Kasumi-1 (cell line): ENCODE results near the gene UBE2Q1.
"Not testable (repeated sequence)": the region's sequence is repeated elsewhere in the genome, so short reads cannot be mapped to it uniquely, and the experiment has no call there.

ENCODE experiments used
- DNase-seq, 2 experiments: peaks; one replicate each; lab custom pipeline; 2025; lab: John Stamatoyannopoulos, UW

The UBE2Q1 gene

DNA sequence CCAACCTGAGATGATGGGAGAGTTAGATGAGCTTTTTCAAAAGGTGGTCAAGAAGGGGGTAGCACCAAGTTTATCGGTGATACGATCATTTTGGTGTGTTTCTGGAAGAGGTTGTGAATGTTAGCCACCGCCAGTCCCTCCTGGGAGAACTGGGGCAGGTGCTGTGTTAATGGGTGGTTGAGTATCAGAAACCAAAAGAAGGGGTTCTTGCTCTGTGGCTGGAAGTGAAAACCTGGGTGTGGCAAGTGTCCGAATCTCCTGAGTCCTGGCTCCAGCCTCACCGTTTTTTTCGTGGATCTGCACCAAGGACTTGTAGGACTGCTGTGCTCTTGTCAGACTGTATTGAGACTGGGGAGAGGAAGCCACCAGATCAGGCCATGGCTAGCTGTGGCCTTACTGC lies 7.8 kb downstream of the UBE2Q1 start:
- no peak for DNase-seq

DNA sequence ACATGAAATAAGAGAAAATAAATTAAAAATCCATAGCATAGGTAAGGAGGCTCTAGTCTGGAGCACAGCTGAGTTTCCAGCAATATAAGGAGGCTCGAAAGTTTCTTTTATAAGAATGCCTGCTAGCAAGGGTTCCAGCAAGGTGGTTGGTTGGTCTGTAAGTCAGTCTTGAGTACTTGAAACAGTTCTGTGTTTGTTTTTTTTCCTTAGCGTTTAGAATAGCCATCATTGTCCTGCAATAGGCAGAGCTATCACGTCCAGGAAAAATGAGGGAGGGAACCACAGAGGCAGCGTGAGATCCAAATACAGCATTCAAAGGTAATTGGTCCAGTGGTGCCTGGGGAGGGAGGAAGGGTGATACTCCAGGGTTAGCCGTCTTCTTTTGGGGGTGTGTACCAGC lies 8.4 kb downstream of the UBE2Q1 start:
- DNase-seq: no peak

DNA sequence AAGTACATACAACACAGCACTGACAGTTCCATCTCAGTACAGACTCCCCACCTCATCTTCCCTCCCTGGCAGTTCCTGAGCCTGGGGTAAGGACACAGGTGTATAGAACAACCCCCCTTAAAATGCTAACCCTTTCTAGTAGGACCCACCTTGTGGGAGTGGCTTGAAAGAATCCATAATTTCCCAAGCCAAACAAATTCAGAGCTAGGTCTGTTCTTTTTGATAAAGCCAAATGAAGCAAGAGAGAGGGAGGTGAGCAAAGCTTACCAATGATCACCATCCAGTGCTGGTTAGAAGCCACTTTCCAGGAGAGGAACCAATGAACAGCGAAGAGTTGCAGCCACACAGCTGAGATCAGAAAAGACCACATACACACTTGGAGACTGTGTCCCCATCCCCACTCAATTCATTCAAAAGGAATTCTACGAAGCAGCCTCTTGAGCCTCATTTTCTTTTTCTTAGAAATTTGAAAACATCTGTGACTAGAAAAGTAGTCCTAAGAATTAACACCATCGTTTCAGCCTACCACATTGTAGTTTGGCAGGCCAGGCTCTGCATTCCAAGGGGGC lies 9.2 kb downstream of the UBE2Q1 start:
- no peak for DNase-seq

DNA sequence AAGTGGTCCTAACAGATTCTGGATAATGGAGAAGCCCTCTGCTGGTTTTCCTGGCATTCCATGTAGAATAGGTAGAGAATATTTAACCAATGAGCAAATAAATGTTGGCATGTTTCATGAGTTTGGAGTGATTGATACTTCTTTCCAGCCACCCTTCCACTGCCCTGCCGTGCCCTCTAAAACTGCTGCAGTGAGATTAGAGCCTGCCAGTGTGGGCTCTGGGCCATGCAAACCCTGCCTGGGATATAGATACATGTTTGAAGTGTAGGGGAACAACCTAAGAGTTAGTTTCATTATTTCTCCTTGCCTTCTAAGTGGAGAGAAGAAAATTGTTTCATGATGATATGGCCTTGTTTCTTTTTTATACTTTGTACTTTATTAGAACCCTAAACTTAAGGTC lies 10.4 kb downstream of the UBE2Q1 start:
- DNase-seq: no peak

DNA sequence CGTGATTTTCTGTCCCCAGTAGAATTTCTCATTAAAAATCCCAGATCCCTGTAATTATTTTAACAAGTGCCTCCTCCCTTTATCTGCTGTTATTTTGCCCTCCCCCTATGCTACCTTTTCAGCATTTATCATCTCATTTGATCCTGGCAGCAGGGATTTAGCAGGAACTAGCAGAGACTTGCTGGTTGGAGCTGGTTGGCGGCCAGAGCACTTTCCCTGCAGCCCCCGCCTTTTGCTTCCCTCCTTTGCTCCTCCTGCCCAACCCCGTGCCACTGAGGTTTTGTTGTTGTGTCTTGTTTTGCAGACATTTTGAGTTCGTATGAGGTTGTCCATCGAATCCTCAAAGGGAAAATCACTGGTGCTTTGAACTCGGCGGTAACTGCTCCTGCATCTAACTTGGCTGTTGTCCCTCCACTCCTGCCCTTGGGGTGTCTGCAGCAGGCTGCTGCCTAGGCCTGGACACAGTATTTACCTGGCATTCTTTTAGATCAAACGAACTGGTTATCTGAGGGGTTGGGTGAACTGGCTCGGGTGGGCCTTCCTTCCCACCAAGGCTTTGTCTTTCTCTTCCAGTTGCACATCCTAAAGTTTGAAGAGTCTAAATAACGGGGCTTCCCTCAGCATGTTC lies 11.2 kb downstream of the UBE2Q1 start:
- DNase-seq: no peak

DNA sequence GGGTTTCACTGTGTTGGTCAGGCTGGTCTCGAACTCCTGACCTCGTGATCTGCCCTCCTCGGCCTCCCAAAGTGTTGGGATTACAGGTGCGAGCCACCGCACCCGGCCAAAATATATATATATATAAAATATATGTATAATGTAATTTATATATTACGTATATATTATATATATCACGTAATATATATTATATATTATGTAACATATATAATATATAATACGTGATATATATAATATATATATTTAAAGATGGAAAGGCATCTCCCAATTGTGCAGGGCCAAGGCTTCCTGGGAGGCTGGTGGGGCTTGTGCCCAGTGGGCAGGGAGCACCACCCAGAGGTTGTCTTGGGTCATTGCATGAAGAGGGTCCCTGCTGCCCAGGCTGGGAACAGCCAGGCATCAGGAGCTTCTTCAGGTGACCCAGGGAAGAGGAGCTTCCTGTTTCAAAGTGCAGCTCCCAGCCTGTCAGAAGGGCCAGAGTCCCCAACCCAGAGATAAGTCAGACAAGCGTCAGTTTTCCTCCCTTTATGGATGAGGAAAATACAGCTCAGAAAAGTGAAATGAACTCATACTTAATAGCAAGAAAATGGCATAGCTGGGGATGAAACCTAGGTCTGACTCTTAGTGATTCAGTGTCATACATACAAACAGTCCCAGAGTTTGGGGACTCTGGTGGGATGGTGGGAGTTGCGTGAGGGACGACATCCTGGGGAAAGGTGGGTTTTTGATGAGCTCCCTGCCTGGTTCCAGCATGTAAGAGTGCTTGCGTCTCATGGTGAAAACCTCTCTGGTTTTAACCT lies 12.0 kb downstream of the UBE2Q1 start:
- peak; percentile 74 to 81 for DNase-seq

DNA sequence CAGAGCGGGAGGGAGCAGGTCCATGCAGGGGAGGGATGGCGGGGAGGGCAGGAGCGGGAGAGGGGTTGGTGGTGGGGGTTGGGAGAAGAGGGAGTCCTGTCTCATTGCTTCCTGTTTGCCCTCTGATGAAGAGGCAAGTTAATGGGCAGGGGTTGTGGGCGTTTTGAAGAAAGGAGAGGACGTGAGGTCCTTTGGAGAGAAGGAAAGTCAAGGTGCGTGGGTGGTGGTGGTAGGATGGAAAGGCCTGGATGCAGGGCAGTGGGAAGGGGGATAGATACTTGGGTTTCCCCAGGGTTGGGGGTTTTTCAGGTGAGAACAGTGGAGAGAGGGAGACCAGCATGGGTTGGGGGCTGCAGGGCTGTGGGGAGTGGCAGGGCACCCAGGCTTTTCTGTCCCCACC lies 17.2 kb downstream of the UBE2Q1 start:
- no peak for DNase-seq

DNA sequence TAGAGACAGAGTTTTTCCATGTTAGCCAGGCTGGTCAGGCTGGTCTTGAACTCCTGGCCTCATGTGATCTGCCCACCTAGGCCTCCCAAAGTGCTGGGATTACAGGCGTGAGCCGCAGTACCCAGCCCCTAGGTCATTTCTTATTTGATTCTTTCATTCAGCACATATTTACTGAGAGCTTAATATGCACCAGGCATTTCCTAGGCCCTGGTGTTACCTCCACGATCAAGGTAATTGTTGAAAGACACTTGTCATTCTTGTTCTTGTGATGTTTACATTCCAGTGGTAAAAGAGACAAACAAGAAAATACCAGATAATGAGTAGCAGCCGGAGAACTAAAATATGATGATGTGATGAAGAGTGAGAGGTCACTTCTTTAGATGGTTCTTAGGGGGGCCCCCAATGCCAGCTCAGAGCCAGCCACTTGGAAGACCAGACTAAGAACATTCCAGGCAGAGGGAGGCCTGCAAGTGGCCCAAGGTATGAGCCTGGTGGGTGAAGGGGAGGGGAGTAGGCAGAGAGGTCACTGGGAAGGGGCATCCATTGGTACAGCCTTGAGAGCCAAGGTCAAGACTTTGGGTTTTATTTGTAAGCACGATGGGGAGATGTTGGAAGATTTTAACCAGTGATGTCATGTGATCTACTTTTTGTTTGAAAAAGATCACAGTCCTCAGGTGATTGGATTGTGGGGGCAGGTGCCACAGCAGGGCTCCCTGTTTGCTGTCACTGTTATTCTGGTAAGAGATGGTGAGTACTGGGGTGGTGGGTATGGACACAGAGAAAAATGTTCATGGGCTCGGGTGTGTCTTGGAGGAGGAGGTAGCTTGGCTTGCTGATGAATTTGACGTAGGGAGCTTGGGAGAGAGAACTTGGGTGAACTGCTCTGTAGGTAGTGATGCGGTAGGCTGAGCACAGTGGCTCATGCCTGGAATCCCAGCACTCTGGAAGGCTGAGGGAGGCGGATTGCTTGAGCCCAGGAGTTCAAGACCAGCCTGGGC lies 18.7 kb downstream of the UBE2Q1 start:
- DNase-seq: no peak

DNA sequence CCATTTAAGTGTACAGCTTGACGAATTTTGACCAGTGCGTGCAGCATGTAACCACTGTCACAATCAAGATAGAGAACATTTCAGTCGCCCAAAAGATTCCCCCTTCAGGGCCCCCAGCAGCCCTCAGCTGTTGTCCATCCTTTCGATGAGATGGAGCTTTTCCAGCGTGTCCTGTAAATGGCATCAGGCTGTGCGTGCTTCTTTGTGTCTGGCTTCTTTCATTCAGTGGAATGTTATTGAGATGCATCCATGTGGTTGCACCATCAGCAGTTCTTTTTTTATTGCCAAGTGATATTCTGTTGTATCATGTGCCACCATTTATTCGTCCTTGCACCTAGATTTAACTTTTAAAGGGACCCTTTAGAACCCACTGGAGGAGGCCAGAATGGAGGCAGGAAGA lies 21.9 kb downstream of the UBE2Q1 start:
- DNase-seq: no peak

DNA sequence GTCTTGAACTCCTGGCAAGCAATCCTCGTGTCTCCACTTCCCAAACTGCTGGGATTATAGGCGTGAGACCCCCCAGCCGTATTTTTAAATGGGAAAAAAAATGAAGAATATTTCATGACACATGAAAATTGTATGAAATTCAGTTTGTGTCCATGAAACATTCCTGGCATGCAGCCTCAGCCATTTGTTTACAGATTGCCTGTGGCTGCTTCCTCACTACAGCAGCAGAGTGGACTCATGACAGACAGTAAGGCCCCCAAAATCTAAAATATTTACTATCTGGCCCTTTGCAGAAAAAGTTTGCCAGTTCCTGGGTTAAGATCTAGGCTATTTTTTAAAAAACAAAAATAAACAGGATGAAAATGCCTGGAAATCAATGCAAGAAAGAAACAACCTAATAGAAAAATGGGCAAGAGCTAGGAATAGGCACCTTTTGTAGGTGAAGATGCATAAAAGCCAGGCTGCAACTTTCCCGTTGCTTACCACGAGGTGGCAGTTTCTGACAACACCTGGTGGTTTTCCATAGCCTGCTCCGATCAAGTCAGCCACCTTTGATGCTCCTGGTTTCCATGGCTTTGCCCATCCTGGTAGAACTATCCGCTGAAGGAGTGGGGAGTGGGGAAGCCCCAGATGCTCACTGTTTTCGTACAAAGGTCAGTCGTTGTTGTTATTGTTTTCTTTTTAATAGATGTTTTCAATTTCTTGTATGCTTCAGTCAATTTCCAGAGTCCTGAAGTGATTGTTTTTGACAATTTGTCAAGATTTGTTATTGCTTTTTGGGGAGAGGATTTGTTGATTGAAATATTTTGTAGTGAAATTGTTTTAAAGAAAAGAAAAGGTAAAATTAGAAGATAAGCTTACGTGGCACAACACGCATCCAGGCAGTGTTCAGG lies 24.3 kb downstream of the UBE2Q1 start:
- DNase-seq: no peak

DNA sequence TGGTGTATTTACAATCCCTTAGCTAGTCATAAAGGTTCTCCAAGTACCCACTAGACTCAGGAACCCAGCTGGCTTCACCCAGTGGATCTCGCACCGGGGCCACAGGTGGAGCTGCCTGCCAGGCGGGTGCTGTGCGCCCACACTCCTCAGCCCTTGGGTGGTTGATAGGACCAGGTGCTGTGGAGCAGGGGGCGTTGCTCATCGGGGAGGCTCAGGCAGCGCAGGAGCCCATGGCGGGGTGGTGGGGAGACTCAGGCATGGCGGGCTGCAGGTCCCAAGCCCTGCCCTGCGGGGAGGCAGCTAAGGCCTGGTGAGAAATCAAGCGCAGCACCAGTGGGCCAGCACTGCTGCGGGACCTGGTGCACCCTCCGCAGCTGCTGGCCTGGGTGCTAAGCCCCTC lies 26.5 kb downstream of the UBE2Q1 start:
- not testable (repeated sequence) for DNase-seq

DNA sequence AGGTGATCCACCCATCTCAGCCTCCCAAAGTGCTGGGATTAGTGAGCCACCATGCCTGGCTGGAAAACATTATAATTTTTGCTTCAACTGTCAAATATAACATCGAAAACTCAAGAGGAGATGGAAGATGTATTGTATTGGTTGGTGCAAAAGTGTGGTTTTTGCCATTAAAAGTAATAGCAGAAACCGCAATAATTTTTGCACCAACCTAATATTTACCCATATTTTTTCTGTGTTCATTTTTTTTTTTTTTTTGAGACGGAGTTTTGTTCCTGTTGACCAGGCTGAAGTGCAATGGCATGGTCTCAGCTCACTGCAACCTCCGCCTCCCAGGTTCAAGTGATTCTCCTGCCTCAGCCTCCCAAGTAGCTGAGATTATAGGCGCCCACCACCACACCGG lies 29.2 kb downstream of the UBE2Q1 start:
- no peak for DNase-seq

DNA sequence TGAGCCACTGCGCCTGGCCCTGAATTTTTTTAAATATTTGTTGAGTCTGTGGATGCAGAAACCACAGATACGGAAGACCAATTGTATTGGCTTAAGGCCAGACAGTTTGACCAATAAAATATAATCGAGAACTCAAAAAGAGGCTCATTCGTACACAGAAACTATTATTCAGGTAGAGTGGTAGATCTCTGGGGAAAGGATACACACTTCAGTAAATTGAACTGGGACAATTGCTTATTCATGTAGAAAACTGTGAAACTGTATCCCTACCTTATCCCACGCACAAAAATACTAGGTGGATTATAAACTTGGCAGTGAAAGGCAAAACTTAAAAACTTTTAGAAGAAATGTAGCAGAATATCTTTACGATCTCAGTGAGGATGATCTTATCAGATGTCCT lies 31.3 kb downstream of the UBE2Q1 start:
- no peak for DNase-seq

DNA sequence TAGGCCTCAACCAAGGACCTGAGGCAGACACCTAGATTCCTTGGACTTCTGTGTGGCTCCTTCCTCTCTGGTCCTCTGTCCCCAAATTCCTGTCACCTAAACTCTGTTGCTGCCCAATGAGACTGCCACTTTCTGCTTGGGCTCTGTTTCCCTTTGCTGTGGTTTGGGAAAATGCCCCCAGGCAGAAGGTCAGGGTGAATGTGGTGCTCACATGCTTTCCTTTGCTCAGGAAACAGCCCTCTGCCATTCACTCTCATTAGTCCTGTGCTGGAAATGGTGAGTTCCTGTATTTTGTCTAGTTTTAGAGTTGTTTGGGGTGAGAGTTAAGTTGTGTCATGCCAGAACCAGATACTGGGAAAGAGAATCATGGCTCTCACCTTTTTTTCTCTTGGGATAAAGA lies 33.6 kb downstream of the UBE2Q1 start:
- DNase-seq: no peak

DNA sequence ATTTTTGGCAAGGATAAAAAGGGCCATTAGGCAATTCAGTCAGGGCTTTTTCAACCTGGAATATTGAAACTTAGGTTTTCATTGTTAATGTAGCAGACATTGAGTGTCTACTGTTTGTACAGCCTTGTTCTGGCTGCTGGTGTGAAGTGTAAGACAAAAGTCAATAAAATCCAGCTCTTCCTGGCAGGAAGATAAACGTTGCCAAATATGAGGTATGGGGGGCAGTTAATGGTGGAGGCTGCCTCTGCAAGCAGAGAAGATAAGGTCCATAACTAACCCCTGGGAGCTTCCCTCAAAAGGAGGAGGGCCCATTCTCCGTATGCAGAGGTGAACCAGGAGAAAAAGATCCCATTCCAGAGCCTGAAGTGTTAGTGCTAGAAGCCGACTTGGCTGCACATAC lies 36.8 kb downstream of the UBE2Q1 start:
- no peak for DNase-seq

DNA sequence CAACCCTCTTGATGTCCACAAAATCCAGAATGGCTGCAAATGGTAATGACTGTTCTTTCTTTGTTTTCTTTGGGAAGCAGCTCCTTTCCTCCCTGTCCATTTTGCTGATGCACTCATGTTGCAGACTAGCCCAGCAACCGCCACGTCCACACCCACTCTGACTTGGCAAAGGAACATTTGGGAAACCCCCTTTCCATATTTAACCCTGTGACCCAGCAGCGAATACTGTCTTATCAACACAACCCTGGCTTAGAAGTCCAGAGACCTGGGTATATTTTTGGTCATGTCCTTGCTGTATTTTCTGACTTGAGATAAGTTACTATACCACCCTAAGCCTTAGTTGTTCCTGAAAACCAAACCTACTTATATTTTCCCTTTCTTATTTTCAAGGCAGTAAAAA lies 38.1 kb downstream of the UBE2Q1 start:
- no peak for DNase-seq

DNA sequence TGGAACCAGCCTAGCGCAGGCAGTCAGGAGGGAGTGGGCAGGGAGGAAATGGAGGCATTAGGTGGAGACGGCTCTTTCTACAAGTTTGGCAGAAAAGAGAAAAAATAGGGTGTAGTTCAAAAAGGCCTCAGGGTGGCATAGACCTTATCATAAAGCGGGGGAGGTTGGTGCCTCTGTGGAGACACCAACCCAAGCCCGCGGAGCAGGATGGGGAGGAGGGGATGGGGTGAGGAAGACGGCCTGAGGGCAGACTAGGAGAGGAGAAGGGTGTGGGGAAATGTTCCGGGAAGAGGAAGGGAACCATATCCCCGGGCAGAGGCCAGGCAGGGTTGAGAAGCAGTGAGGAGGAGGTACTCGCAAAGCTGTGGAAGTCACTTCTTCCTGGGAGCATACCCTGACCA lies 38.9 kb downstream of the UBE2Q1 start:
- DNase-seq: no peak

DNA sequence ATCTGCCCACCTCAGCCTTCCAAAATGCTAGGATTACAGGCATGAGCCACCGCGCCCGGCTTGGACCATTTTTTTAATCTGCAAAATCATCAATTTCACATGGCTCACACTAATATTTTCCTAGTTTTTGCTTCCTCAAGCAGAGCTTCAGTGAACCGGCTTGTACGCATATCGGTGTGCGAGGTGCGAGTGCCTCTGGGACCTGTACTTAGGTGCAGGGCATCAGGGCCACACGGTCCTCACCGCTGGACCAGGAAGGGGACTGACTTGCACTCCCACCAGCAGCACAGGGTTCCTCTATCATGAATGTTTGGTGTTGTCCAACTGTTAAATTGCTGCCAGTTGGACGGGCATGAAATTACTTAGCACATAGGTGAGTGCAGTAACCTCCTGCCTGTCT lies 40.8 kb downstream of the UBE2Q1 start:
- DNase-seq: no peak

DNA sequence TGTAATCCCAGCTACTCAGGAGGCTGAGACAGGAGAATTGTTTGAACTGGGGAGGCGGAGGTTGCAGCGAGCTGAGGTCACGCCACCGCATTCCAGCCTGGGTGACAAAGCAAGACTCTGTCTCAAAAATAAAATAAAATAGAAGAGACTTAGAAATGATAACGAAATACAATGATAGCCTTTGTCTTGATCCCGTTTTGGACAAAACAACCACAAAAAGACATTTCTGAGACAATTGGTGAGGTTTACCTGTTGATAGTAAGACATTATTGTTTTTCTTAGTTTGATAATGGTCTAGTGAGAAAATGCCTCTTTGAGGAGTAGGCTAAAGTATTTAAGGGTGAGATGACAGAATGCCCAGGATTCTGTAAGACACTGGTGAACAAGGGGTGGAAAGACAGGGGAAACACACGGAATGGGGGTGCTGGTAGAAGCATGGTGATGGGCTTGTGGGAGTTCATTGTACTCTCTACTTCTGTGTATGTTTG lies 44.4 kb downstream of the UBE2Q1 start:
- DNase-seq: no peak

DNA sequence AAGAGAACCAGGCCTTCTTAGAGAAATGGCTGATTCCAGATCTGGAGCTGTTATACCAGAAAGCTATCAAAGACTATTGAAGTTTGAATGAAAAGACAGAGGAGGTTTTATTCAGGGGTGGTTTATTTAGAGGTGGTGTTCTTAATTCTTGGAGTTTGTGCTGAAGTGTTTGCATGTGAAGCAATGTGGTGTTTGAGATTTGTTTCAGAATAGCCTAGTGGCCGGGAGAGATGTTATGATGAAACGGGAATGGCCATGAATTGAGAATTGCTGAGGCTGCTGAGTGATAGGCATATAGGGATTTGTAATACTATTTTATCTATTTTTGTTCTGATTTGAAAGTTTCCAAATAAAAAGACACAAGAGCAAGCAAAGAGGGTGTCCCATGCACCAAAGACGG lies 45.7 kb downstream of the UBE2Q1 start:
- DNase-seq: no peak

DNA sequence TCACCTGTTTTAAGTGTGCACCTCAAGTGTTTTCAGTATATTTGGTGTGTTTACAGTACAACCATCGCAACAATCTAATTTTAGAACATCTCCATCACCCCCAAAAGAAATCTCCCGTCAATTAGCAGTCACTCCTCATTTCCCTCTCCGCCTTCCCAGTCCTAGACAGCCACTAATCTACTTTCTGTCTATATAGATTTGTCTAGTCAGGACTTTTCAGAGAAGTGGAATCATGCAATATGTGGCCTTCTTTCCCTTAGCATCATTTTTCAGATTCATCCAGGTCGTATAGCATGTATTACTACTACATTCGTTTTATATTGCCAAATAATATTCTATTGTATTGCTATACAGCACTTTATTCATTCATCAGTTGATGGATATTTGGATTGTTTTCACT lies 54.6 kb downstream of the UBE2Q1 start:
- DNase-seq: no peak
